Activated gamma-delta T cell (primary cell): ENCODE data around the gene ZNF385C.
"Not testable (repeated sequence)": the region's sequence is repeated elsewhere in the genome, so short reads cannot be mapped to it uniquely, and the experiment has no call there.

Experiments used
- DNase-seq: peaks from one replicate; lab custom pipeline; 2025; lab: John Stamatoyannopoulos, UW

The ZNF385C gene

GRCh38 chr17:42050393-42051012 is 47.8 kb downstream of the ZNF385C start, which contains the start of gene C17orf113:
TSS of gene C17orf113 (minus strand) at chr17:42050601. CDS start at chr17:42043376, 7,225 bp downstream.
- DNase-seq, result no peak

DNA sequence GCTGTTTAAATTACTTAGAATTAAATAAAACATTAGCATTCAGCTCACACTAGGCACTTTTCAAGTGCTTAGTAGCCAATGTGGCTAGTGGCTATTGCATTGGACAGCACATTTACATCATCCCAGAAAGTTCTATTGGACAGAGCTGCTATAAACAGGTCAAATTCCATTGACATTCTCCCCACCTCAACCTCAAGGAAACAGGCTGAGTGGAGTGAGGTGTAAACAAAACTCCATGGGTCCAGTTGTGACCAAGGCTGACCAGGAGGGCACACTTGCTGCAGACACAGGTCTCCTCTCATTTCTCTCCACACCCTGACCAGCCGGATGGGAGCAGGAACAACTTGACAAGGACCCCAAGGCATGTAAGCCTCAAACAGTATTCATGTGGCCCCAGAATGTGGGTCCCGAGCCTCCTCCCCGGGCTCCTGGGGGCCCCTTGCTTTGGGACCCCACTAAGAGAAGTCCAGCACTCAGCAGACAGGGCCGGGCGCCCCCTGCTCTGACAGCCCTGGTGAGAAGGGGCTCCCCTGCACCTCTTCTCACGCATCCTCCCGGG is 48.4 kb downstream of the ZNF385C start:
- DNase-seq, result no peak

DNA sequence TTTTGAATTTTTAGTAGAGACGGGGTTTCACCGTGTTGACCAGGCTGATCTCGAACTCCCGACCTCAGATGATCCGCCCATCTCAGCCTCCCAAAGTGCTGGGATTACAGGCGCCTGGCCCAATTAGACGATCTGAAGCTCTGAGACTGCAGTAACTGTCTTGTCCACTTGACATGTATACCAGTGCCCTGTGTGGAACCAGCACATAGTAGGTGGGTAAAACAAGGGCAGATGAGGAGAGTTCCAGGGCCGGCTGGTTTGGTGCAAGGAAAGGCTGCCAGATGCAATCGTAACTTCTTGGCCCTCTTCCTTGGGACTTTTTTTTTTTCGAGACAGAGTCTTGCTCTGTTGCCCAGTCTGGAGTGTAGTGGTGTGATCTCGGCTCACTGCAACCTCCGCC is 50.9 kb downstream of the ZNF385C start:
- DNase-seq, result no peak

DNA sequence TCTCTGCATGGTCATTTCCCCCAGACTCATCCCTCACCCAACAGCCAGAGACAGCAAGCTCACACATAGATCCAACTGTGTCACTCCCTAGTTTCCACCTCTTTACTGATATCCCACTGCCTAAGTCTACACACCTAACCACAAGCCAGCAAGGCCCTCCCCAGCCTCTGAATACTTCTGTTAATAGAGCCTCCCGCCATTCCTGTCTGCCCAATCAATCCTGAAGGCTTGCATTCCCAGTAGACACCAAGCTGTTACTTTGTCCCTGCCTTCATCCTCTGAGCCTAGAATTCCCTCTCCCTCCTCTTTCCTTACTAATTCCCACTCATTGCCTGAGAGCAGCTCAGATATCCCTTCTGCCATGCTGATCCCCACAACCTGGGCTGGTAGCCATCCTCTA is 52.6 kb downstream of the ZNF385C start:
- no peak for DNase-seq

GRCh38 chr17:42042598-42043319 is 55.5 kb downstream of the ZNF385C start:
- DNase-seq, result no peak

- DNase-seq, result no peak
Measured at GRCh38 chr17:42041619-42042018, 56.7 kb downstream of the ZNF385C start.

DNA sequence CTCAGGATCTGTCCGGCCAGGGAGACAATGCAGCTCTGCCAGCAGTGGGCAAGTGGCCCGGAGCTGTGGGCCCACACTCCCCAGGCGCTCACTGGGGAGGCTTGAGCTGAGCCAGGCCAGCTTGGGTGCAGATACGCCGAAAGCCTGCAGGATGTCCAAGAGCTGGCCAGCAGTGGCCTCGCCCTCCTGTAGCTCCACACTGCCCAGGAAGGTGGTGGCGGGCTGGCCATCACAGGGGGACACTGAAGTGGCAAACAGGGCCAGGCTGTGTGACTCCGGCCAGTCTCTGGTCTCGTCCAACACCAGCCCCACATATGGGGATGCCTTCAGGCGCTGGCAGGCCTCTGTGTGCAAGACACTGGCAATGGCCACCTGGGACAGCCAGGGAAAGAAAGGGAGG is 57.5 kb downstream of the ZNF385C start:
- no peak for DNase-seq

GRCh38 chr17:42039794-42040763 is 58.2 kb downstream of the ZNF385C start:
- no peak for DNase-seq

GRCh38 chr17:42038221-42038973 is 59.9 kb downstream of the ZNF385C start:
- no peak for DNase-seq

- DNase-seq, result no peak
Measured at GRCh38 chr17:42034059-42034458, 64.2 kb downstream of the ZNF385C start.

DNA sequence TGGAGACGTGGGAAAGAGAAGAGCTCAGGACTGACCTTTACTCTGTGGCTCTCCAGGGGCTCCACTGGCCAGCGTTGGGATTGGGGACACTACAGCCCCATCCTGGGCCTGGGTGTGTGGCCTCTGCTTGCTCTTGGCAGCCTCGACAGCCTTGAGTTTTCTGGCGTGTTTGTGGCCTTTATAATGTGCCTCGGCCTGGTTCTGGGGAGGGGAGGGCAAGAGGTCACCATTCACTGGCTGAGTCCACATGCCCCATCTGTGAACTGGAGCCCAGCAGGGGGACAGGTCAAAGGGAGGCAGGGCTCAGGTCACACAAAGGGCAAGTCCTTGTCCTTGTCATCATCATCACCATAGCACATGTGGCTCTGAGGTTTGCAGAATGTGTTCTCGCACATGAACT is 66.7 kb downstream of the ZNF385C start:
- no peak for DNase-seq

DNA sequence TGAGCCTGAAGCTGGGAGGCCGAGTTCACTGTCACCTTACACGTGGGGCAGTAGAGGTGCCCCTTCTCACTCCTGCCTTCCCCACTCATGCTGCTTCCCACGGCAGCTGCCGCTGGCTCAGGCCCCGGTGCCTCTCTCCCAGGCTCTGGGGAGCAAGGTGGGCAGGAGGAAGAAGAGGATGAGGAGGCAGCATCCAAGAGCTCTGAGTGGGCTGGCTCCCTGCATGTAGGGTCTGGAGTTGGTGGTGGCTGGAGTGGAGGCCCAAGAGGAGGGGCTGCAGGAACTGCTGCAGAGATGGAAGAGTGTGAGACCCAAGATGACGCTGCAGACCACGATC is 69.5 kb downstream of the ZNF385C start:
- no peak for DNase-seq

GRCh38 chr17:42027961-42028790 is 70.1 kb downstream of the ZNF385C start:
- no peak for DNase-seq

DNA sequence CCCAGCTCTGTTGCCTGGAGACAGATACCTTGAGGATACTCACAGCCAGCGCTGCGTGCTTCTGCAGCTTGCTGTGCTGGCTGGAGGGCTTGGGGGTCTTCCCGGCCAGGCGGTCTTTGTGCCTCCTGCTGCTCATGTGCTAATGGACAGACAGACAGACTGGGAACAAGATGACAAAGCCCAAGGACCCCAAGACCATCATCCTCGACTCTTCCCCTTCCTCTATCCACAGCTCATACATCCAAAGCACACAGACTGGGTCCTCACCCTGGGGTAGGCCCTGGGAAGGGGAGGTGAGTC is 70.7 kb downstream of the ZNF385C start:
- DNase-seq, result no peak

DNA sequence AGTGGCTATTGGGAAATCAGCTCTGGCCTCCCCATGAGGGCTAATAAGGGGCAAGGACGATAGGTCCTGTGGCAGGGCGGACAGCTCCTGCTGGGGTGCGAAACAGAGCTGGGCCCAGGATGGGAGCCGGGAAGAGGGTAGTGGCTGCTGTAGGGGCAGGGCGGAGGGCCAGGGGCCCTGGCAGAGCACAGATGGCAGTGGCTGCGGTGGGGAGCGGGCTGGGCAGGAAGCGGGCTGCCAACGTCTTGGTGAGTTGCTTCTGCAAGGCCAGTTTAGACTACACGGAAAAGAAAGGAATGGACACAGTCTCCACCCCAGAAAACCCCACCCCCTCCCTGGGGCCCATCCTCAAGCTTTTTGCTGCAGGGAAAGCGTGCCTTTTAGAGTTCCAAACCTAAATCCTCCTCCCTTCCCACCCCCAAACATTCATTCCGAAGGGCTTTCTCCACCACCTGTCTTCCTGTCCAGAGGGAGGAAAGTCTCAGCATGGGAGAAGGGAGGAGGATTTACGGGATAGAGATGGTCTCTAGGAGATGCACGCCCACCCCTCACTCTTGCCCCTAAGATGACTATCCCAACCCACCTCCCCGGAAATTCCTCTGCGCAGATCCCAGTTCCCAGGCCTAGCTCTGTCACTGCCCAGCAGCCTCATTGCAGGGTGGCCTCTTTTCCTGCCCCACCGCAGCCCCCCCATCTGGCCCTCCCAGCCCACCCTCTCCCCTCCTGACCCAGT is 71.2 kb downstream of the ZNF385C start:
- DNase-seq, result no peak

- no peak for DNase-seq
Measured at GRCh38 chr17:42025936-42026335, 72.3 kb downstream of the ZNF385C start.

DNA sequence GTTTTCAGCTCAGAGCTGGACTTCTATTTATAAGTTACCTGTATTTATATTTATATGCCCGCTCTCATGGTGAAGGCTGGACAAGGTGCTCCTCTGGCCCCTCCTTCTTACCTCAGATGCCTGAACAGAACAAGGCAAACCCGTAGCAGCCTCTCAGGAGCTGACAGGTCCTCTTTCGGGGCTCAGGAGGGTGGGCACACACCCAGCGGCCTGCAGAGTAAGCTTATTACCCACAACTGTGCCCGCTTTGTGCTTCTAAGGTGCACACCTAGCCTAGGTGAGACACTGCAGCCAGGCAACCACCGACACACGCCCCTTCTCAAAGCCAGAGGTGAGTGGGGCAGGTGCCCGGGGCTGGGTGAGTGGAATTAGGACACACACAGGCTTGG is 73.1 kb downstream of the ZNF385C start:
- DNase-seq, result no peak

GRCh38 chr17:42023524-42024349 is 74.5 kb downstream of the ZNF385C start:
- no peak for DNase-seq

GRCh38 chr17:42020845-42021244 is 77.4 kb downstream of the ZNF385C start:
- not testable (repeated sequence) for DNase-seq
